DND-41 (cell line): ENCODE measurements around the gene IL36B.

ENCODE experiments used
- EZH2 ChIP-seq: IDR thresholded peaks from 3 replicates; pipeline ENCODE4 v1.6.1; 2012; ENCODE audit warnings: borderline replicate concordance, low read depth, mild to moderate bottlenecking, moderate library complexity, low read length, inconsistent platforms; ENCODE audit not compliant: severe bottlenecking
- TF ChIP-seq, protein P1 (sequence below): IDR thresholded peaks from 2 replicates; pipeline ENCODE4 v1.5.1; 2012; ENCODE audit warnings: borderline replicate concordance, low read length, moderate library complexity, mild to moderate bottlenecking; ENCODE audit not compliant: poor library complexity, severe bottlenecking; ENCODE audit errors: extremely low read depth

DNA sequence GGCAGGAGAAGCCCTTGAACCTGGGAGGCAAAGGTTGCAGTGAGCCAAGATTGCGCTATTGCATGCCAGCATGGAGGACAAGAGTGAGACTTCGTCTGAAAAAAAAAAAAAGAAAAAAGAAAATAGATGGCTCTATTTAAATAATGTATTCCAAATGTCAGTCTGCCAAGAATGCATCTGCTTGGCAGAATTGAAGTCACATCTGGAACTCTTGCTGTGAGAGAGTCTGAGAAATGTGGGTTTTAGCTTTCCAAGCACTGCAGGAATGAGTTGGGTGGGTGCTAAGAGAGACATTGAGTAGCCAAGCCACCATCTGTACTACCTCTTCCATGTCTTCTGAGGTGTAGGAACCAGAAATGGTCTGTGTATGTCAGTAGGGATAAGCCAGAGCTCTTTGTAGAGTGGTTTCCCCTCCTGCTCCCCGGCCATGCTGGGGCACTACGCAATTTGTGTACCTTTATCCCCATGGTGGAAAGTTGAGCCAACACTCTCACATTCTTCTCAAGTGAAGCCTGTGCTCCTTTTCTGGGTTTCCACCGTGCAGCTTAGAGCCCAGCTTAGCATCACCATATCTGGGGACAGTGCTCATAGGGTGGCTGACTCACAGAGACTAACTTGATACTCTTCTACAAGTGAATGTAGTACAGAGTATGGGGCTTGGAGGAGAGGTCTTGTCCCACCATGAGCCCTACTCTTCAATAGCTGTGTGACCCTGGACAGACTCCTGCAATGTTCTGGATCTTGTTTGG, 40.4 kb upstream of the IL36B start:
- TF ChIP-seq, protein P1, sequence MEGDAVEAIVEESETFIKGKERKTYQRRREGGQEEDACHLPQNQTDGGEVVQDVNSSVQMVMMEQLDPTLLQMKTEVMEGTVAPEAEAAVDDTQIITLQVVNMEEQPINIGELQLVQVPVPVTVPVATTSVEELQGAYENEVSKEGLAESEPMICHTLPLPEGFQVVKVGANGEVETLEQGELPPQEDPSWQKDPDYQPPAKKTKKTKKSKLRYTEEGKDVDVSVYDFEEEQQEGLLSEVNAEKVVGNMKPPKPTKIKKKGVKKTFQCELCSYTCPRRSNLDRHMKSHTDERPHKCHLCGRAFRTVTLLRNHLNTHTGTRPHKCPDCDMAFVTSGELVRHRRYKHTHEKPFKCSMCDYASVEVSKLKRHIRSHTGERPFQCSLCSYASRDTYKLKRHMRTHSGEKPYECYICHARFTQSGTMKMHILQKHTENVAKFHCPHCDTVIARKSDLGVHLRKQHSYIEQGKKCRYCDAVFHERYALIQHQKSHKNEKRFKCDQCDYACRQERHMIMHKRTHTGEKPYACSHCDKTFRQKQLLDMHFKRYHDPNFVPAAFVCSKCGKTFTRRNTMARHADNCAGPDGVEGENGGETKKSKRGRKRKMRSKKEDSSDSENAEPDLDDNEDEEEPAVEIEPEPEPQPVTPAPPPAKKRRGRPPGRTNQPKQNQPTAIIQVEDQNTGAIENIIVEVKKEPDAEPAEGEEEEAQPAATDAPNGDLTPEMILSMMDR = no peak
- TF ChIP-seq EZH2 = no peak
